Erythroblast (primary cell): ENCODE measurements around the gene VWA3B.

Experiments
- GATA1 ChIP-seq: IDR thresholded peaks from 2 replicates; pipeline ENCODE4 v1.6.1; 2011; ENCODE audit warnings: low read depth, mild to moderate bottlenecking, control low read depth, low read length, moderate library complexity
- POLR2A ChIP-seq: IDR thresholded peaks from 2 replicates; pipeline ENCODE4 v1.6.1; 2011; ENCODE audit warnings: mild to moderate bottlenecking, low read length

- TF ChIP-seq POLR2A (no peak), GATA1 (no peak)
These were observed 94.4 kb downstream of the VWA3B start for GRCh38 chr2:98181346-98181745.
